Measurements from ENCODE around the gene ZNF683.

The ZNF683 gene

DNA sequence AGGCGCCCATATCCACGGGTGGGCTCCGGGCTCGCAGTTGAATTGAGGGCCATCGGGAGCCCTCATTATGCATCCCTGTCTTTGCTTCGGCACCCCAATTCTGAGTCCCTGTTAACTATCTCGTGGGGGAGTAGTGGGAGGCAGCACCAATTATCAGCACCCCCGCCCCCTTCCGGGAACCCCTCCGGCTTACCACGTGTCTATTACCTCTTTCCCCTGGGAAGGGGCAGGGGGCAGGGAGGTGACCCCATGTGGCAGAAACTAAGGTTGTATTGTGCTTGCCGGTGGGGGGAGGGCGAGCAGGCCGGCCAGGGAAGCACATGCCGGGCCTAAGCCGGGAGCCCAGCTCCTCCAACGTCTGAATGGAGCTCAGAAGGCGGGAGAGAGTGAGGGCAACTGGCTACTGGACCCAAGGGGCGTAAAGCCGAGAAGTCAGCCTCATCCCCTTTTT, 39.1 kb upstream of the ZNF683 start:
- TF ChIP-seq, protein P1, sequence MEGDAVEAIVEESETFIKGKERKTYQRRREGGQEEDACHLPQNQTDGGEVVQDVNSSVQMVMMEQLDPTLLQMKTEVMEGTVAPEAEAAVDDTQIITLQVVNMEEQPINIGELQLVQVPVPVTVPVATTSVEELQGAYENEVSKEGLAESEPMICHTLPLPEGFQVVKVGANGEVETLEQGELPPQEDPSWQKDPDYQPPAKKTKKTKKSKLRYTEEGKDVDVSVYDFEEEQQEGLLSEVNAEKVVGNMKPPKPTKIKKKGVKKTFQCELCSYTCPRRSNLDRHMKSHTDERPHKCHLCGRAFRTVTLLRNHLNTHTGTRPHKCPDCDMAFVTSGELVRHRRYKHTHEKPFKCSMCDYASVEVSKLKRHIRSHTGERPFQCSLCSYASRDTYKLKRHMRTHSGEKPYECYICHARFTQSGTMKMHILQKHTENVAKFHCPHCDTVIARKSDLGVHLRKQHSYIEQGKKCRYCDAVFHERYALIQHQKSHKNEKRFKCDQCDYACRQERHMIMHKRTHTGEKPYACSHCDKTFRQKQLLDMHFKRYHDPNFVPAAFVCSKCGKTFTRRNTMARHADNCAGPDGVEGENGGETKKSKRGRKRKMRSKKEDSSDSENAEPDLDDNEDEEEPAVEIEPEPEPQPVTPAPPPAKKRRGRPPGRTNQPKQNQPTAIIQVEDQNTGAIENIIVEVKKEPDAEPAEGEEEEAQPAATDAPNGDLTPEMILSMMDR (IDR thresholded peaks at IDR 0.05; ENCODE audit: control extremely low read depth, extremely low read depth, low read depth, missing control alignments): no peak
- POLR2A ChIA-PET: no interaction called here
- no peak for DNase-seq (ENCODE audit: extremely low spot score)
- CTCF ChIA-PET: interaction anchor here (1.2 kb wide), 1 partner anchor 136 kb away, joined by 3 read pairs; no protein-coding TSS in a partner anchor

DNA sequence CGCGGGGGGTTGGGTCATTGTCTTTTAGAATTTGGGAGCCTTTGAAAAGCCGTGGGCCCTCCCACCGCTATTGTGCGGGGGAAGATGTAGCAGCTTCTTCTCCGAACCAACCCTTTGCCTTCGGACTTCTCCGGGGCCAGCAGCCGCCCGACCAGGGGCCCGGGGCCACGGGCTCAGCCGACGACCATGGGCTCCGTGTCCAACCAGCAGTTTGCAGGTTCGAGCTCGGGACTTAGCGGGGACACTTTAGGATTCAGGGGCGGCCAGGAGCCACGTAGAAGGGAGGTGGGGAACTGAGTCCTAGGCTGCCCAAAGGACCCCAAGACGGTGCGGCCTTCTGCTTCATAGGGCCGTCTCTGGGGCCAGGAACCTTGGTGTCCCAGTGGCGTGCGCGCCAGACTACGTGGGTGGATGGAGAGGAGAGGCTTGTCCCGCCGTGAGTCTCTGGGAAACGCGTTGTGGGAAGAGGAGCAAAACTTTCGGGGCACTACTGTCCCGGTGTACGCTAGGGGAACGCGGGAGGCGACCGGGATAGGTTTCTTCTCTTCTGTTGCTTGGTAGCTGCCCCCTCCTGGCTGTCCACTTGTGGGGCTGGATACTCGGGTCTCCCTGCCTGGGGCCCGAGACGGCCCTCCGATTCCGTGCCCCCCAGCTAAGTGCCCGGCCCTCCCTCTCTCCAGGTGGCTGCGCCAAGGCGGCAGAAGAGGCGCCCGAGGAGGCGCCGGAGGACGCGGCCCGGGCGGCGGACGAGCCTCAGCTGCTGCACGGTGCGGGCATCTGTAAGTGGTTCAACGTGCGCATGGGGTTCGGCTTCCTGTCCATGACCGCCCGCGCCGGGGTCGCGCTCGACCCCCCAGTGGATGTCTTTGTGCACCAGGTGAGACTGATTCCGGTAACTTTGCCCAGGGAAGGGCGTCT, 38.4 kb upstream of the ZNF683 start, which contains the start of gene LIN28A:
Gene LIN28A, plus strand, starts transcription at position 112 of the 918 bp plus-strand sequence. Its CDS starts 75 bp downstream, at position 187.
- ChIA-PET POLR2A (no interaction called here), CTCF (interaction anchor here (1.2 to 1.4 kb wide), 2 partner anchors 14 to 135 kb away, joined by 3 to 4 read pairs; no protein-coding TSS in a partner anchor)
- TF ChIP-seq, protein P1 (IDR thresholded peaks at IDR 0.05; ENCODE audit: control extremely low read depth, extremely low read depth, low read depth, missing control alignments): no peak
- no peak for DNase-seq (ENCODE audit: extremely low spot score)

DNA sequence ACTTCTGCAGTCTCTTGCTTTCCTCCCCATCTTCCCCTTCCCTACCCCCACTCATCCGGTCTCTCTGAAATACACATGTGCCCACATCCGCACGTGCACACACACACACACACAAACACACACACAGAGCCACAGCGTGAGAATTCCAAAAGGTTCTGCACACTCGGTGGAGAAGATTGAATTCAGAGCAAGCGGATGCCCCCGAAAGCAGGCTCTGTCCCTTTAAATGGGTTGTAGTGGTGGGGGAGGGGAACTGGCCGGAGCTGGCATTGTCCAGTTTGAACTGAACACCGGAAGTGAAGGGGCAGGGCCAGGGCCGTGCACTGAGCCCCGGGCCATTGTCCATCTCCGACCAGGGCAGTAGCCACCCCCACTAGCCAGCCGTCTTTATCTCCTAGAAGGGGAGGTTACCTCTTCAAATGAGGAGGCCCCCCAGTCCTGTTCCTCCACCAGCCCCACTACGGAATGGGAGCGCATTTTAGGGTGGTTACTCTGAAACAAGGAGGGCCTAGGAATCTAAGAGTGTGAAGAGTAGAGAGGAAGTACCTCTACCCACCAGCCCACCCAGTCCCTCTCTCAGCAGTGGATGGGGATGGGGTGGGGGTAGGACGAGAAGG, 36.7 kb upstream of the ZNF683 start:
- CTCF ChIA-PET: interaction anchor here (1.4 to 5.7 kb wide), 2 partner anchors 7 to 12 kb away, joined by 4 to 42 read pairs; no protein-coding TSS in a partner anchor
- POLR2A ChIA-PET: no interaction called here
- TF ChIP-seq, protein P1 (IDR thresholded peaks at IDR 0.05; ENCODE audit: control extremely low read depth, extremely low read depth, low read depth, missing control alignments): no peak
- DNase-seq (ENCODE audit: extremely low spot score): no peak

DNA sequence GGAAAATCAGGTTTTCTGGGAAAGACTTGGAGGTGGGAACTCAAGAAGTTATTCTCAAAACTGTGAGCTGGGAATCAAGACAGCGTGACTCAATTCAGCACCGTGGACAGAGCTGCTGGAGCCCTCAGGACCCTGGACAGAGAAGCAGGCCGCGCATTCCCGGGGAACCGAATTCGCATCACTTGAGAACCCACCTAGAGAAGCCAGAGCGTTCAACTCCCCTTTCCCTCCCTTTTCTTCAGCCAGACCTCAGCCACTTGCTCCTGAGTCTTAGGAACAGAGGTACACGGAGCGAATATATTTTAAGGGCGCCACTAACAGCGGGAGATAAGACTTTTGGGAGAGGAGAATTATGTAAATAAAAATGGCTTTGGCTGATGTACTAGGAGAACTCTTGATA, 36.1 kb upstream of the ZNF683 start:
- peak; percentile 70 for DNase-seq (ENCODE audit: extremely low spot score)
- ChIA-PET CTCF (interaction anchor here (5.7 kb wide), 1 partner anchor 8 kb away, joined by 42 read pairs; no protein-coding TSS in a partner anchor), POLR2A (no interaction called here)
- TF ChIP-seq, protein P1 (IDR thresholded peaks at IDR 0.05; ENCODE audit: control extremely low read depth, extremely low read depth, low read depth, missing control alignments): no peak

DNA sequence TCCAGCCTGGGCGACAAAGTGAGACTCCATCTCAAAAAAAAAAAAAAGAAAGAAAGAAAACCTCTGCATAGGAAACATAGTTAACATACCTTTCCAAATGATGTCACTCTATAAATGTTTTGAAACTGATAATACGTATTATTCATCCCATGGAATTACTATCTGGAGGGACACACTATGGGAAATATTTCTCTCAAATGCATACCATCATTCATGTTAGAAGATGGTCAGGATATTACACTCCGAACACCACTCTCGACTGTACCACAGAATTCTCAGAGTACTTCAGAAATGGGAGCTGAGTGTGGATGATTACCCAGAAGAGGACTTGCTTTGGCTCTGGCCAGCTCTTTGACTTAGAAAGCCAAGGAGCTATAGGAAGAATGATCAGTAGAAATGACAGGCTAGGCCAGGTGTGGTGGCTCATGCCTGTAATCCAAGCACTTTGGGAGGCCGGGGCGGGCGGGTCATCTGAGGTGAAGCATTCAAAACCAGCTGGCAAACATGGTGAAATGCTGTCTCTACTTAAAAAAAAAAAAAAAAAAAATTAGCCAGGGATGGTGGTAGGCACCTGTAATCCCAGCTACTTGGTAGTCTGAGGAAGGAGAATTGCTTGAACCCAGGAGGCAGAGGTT, 32.8 kb upstream of the ZNF683 start:
- DNase-seq (ENCODE audit: extremely low spot score): no peak
- POLR2A ChIA-PET: no interaction called here
- TF ChIP-seq, protein P1 (IDR thresholded peaks at IDR 0.05; ENCODE audit: control extremely low read depth, extremely low read depth, low read depth, missing control alignments): no peak
- CTCF ChIA-PET: interaction anchor here (0.7 to 5.7 kb wide), 7 partner anchors 8 to 130 kb away, joined by 3 to 42 read pairs (median 4); no protein-coding TSS in a partner anchor

DNA sequence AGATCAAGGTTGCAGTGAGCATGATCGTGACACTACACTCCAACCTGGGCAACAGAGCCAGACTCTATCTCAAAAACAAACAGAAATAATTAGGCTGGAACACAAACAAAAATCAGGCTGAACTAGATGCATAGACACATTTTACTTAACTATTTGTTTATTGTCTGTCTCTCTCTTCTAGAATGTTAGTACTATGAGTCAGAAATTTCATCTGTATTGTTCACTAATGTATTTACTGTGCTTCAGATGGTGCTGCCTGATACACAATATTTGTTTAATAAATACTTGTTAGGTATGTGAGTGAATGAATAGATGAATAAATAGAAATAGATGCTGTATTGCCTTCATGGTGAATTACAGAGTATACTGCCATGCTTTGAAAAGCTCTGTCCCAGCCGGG, 32.1 kb upstream of the ZNF683 start:
- TF ChIP-seq, protein P1 (IDR thresholded peaks at IDR 0.05; ENCODE audit: control extremely low read depth, extremely low read depth, low read depth, missing control alignments): no peak
- CTCF ChIA-PET: interaction anchor here (0.7 to 5.7 kb wide), 4 partner anchors 9 to 41 kb away, joined by 3 to 42 read pairs (median 4); no protein-coding TSS in a partner anchor
- no peak for DNase-seq (ENCODE audit: extremely low spot score)
- POLR2A ChIA-PET: no interaction called here

Data from GM10248 (cell line).